ENCODE data around the gene KREMEN1. TPM values are rescaled to one million over a fixed set of nuclear protein-coding genes. Genes with fewer than 3 reads are reported as not detected.
"Not testable (repeated sequence)": the region's sequence is repeated elsewhere in the genome, so short reads cannot be mapped to it uniquely, and the experiment has no call there.

Gene KREMEN1
- under 1 TPM; 0.19 to 0.55 TPM for total RNA-seq

GRCh38 chr22:29072979-29073617 is at the start of gene KREMEN1:
KREMEN1 (plus strand) TSS chr22:29073035; CDS start chr22:29073131, 96 bp downstream.
- Mint-ChIP-seq H3K36me3 (no peaks in the 10 kb centered on the region), H3K27ac (no peak within 1 kb of the TSS), H3K9me3 (no peaks in the 10 kb centered on the region)
- peak in 1 of 2 donors; percentile 2 for ATAC-seq
- no peak for DNase-seq (ENCODE audit: low spot score in 2 of 2)

- DNase-seq (ENCODE audit: low spot score in 2 of 2), result no peak
- Mint-ChIP-seq H3K36me3 (peaks cover 0 to 5% of the 10 kb centered on the region in 2 donors), H3K27ac (no peak overlapping the region), H3K9me3 (peaks cover 0 to 5% of the 10 kb centered on the region in 2 donors)
- no peak for ATAC-seq
Measured at GRCh38 chr22:29023172-29023796, 49.6 kb upstream of the KREMEN1 start.

- DNase-seq (ENCODE audit: low spot score in 2 of 2) (no peak), ATAC-seq (no peak)
- Mint-ChIP-seq H3K9me3 (no peaks in the 10 kb centered on the region), H3K27ac (no peak overlapping the region), H3K36me3 (peaks cover 0 to 6% of the 10 kb centered on the region in 2 donors)
Measured at GRCh38 chr22:29026579-29026978, 46.3 kb upstream of the KREMEN1 start.

GRCh38 chr22:29028468-29028867 is 44.4 kb upstream of the KREMEN1 start:
- Mint-ChIP-seq H3K36me3 (peaks cover 0 to 6% of the 10 kb centered on the region in 2 donors), H3K9me3 (no peaks in the 10 kb centered on the region), H3K27ac (no peak overlapping the region)
- no peak for ATAC-seq
- DNase-seq (ENCODE audit: low spot score in 2 of 2), result no peak

- peaks cover 0 to 6% of the 10 kb centered on the region in 2 donors for H3K36me3 Mint-ChIP-seq
- DNase-seq (ENCODE audit: low spot score in 2 of 2) (no peak), ATAC-seq (no peak)
- H3K9me3 Mint-ChIP-seq, result no peaks in the 10 kb centered on the region
- no peak overlapping the region for H3K27ac Mint-ChIP-seq
Measured at GRCh38 chr22:29029202-29030000, 43.4 kb upstream of the KREMEN1 start.

- Mint-ChIP-seq H3K36me3 (peaks cover 0 to 6% of the 10 kb centered on the region in 2 donors), H3K27ac (no peak overlapping the region), H3K9me3 (no peaks in the 10 kb centered on the region)
- ATAC-seq (no peak), DNase-seq (ENCODE audit: low spot score in 2 of 2) (no peak)
Measured at GRCh38 chr22:29030016-29030617, 42.7 kb upstream of the KREMEN1 start.

- Mint-ChIP-seq H3K36me3 (peaks cover 0 to 6% of the 10 kb centered on the region in 2 donors), H3K27ac (no peak overlapping the region), H3K9me3 (no peaks in the 10 kb centered on the region)
- no peak for DNase-seq (ENCODE audit: low spot score in 2 of 2)
- ATAC-seq, result peak in 1 of 2 donors; percentile 23
Measured at GRCh38 chr22:29030618-29031226, 42.1 kb upstream of the KREMEN1 start.

- ATAC-seq (peak in 1 of 2 donors; percentile 70), DNase-seq (ENCODE audit: low spot score in 2 of 2) (no peak)
- no peaks in the 10 kb centered on the region for H3K9me3 Mint-ChIP-seq
- peaks cover 0 to 6% of the 10 kb centered on the region in 2 donors for H3K36me3 Mint-ChIP-seq
- no peak overlapping the region for H3K27ac Mint-ChIP-seq
Measured at GRCh38 chr22:29031227-29032011, 41.4 kb upstream of the KREMEN1 start.

GRCh38 chr22:29032014-29032475 is 40.8 kb upstream of the KREMEN1 start:
- ATAC-seq (no peak), DNase-seq (ENCODE audit: low spot score in 2 of 2) (no peak)
- Mint-ChIP-seq H3K36me3 (peaks cover 0 to 6% of the 10 kb centered on the region in 2 donors), H3K27ac (no peak overlapping the region), H3K9me3 (no peaks in the 10 kb centered on the region)

- no peaks in the 10 kb centered on the region for H3K9me3 Mint-ChIP-seq
- ATAC-seq, result no peak
Measured at GRCh38 chr22:29032584-29032983, 40.3 kb upstream of the KREMEN1 start.

GRCh38 chr22:29037340-29037932 is 35.4 kb upstream of the KREMEN1 start:
- H3K9me3 Mint-ChIP-seq, result no peaks in the 10 kb centered on the region
- ATAC-seq (no peak), DNase-seq (ENCODE audit: low spot score in 2 of 2) (no peak)
- H3K27ac Mint-ChIP-seq, result no peak overlapping the region
- no peaks in the 10 kb centered on the region for H3K36me3 Mint-ChIP-seq

More at GRCh38 chr22:29032584-29032983, 40.3 kb upstream of the KREMEN1 start:
- Mint-ChIP-seq H3K27ac (no peak overlapping the region), H3K36me3 (peaks cover 0 to 6% of the 10 kb centered on the region in 2 donors)
- no peak for DNase-seq (ENCODE audit: low spot score in 2 of 2)

GRCh38 chr22:29039148-29039547 is 33.7 kb upstream of the KREMEN1 start:
- DNase-seq (ENCODE audit: low spot score in 2 of 2), result no peak
- ATAC-seq, result no peak
- H3K36me3 Mint-ChIP-seq, result no peaks in the 10 kb centered on the region
- H3K27ac Mint-ChIP-seq, result no peak overlapping the region
- H3K9me3 Mint-ChIP-seq, result no peaks in the 10 kb centered on the region

- DNase-seq (ENCODE audit: low spot score in 2 of 2); ATAC-seq; H3K36me3 Mint-ChIP-seq; H3K27ac Mint-ChIP-seq; H3K9me3 Mint-ChIP-seq: not testable (repeated sequence)
Measured at GRCh38 chr22:29039684-29040083, 33.2 kb upstream of the KREMEN1 start.

- H3K36me3 Mint-ChIP-seq, result no peaks in the 10 kb centered on the region
- peak; percentile 56 to 61 for ATAC-seq
- H3K9me3 Mint-ChIP-seq, result no peaks in the 10 kb centered on the region
- no peak overlapping the region for H3K27ac Mint-ChIP-seq
- peak in 1 of 2 donors; percentile 63 for DNase-seq (ENCODE audit: low spot score in 2 of 2)
Measured at GRCh38 chr22:29040385-29041275, 32.2 kb upstream of the KREMEN1 start.
